ENCODE data around the gene SLC35F5. TPM values are rescaled to one million over a fixed set of nuclear protein-coding genes. Genes with fewer than 3 reads are reported as not detected.

Gene SLC35F5
- polyA plus RNA-seq, 1 donor (not counting 4 experiments of a cell fraction or from before 2014, with no cell fraction given), result 86.5 TPM

DNA sequence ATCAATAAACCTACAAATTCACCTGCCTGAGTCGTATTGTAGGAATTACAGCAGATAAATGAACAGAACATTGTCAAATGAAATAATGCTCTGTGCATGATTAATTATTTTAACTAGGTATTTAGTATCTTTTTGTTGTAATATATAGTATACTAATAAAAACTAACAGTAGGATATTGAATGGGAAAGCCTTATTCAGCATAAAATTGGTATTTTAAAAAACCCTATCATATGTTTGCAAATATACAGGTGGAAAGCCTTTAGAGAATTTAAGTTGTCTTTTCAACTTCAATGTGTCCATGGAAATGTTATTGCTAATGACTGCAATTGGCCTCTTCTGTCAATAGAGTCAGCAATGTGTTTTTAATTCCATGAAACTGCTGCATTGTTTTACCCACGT lies 40.8 kb upstream of the SLC35F5 start:
- no peak for FAIRE-seq
- DNase-seq (ENCODE audit: low read depth, low spot score), result no peak
- H2AFZ ChIP-seq (ENCODE audit: control insufficient read depth, low read length), result no peak overlapping the region
- H3K27me3 ChIP-seq (ENCODE audit: control insufficient read depth, extremely low read depth, insufficient read depth, low read length), result no peaks in the 10 kb centered on the region
- dilution Hi-C loops (cut with MboI; ENCODE audit: extremely low pct_ligation_motif_present, low sequenced_read_pairs), result no loop called here
- H3K27ac ChIP-seq (ENCODE audit: control insufficient read depth, insufficient read depth, low read length), result no peak overlapping the region
- H3K9me1 ChIP-seq (ENCODE audit: control insufficient read depth, extremely low read depth, insufficient read depth, low read length), result no peaks in the 10 kb centered on the region
- no peaks in the 10 kb centered on the region for H3K9me3 ChIP-seq (ENCODE audit: control insufficient read depth, low read depth, low read length)
- H3K4me1 ChIP-seq (ENCODE audit: control insufficient read depth, extremely low read depth, insufficient read depth, low read length), result no peaks in the 10 kb centered on the region
- H3K4me3 ChIP-seq (ENCODE audit: control insufficient read depth in 2 of 3, extremely low read depth in 1 of 3, insufficient read depth in 2 of 3, low read depth in 1 of 3, low read length in 3 of 3), result no peak overlapping the region
- TF ChIP-seq, protein P1, sequence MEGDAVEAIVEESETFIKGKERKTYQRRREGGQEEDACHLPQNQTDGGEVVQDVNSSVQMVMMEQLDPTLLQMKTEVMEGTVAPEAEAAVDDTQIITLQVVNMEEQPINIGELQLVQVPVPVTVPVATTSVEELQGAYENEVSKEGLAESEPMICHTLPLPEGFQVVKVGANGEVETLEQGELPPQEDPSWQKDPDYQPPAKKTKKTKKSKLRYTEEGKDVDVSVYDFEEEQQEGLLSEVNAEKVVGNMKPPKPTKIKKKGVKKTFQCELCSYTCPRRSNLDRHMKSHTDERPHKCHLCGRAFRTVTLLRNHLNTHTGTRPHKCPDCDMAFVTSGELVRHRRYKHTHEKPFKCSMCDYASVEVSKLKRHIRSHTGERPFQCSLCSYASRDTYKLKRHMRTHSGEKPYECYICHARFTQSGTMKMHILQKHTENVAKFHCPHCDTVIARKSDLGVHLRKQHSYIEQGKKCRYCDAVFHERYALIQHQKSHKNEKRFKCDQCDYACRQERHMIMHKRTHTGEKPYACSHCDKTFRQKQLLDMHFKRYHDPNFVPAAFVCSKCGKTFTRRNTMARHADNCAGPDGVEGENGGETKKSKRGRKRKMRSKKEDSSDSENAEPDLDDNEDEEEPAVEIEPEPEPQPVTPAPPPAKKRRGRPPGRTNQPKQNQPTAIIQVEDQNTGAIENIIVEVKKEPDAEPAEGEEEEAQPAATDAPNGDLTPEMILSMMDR (optimal IDR thresholded peaks at IDR 0.05 in 1 of 3, IDR thresholded peaks at IDR 0.05 in 1 of 3, conservative IDR thresholded peaks at IDR 0.05 in 1 of 3; ENCODE audit: extremely low read depth in 1 of 3, insufficient read depth in 2 of 3, low read length in 3 of 3), result no peak
- no peak for TF ChIP-seq EZH2 (IDR thresholded peaks at IDR 0.05; ENCODE audit: low read length)
- H3K4me2 ChIP-seq (ENCODE audit: control insufficient read depth, extremely low read depth, insufficient read depth, low read depth, low read length), result no peak overlapping the region
- no peaks in the 10 kb centered on the region for H3K79me2 ChIP-seq (ENCODE audit: control insufficient read depth, insufficient read depth, low read length)
- H3K36me3 ChIP-seq (ENCODE audit: control insufficient read depth in 2 of 2, extremely low read depth in 1 of 2, insufficient read depth in 2 of 2, low read length in 2 of 2), result no peaks in the 10 kb centered on the region
- no peak overlapping the region for H3K9ac ChIP-seq (ENCODE audit: control insufficient read depth, extremely low read depth, insufficient read depth, low read length)
- H4K20me1 ChIP-seq (ENCODE audit: control insufficient read depth, extremely low read depth, insufficient read depth, low read length), result no peaks in the 10 kb centered on the region

DNA sequence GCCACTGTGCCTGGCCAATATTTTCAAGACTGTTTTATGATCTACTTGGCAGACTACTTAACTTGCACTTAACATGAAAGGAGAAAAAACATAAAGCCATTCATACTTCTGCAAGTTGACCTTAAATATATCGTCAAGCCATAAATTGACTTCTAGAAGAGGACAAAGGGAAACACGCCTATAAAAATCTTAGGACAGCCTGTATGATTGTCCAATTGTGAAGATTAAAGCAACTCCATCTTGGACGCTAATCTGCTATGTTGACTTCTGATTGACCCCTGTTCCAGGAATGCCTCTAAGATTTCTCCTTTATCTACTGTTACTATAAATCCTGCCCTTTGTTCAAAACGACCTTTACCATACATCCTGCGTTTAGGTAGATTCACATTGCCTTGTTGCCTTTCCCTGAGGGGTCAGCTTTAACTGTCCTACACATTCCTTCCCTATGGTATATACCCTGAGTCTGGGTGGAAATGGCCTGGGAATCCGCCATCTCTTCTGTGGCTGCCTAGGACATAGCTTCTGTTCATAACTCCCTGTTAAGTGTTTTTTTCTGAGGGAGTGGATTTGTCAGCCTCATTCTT lies 40.2 kb upstream of the SLC35F5 start:
- H4K20me1 ChIP-seq (ENCODE audit: control insufficient read depth, extremely low read depth, insufficient read depth, low read length), result no peaks in the 10 kb centered on the region
- no peak overlapping the region for H3K4me2 ChIP-seq (ENCODE audit: control insufficient read depth, extremely low read depth, insufficient read depth, low read depth, low read length)
- no peaks in the 10 kb centered on the region for H3K9me1 ChIP-seq (ENCODE audit: control insufficient read depth, extremely low read depth, insufficient read depth, low read length)
- no peaks in the 10 kb centered on the region for H3K36me3 ChIP-seq (ENCODE audit: control insufficient read depth in 2 of 2, extremely low read depth in 1 of 2, insufficient read depth in 2 of 2, low read length in 2 of 2)
- H3K27me3 ChIP-seq (ENCODE audit: control insufficient read depth, extremely low read depth, insufficient read depth, low read length), result no peaks in the 10 kb centered on the region
- H3K9ac ChIP-seq (ENCODE audit: control insufficient read depth, extremely low read depth, insufficient read depth, low read length), result no peak overlapping the region
- DNase-seq (ENCODE audit: low read depth, low spot score) (no peak), FAIRE-seq (no peak)
- H3K27ac ChIP-seq (ENCODE audit: control insufficient read depth, insufficient read depth, low read length), result no peak overlapping the region
- no peak overlapping the region for H2AFZ ChIP-seq (ENCODE audit: control insufficient read depth, low read length)
- H3K4me3 ChIP-seq (ENCODE audit: control insufficient read depth in 2 of 3, extremely low read depth in 1 of 3, insufficient read depth in 2 of 3, low read depth in 1 of 3, low read length in 3 of 3), result no peak overlapping the region
- no peaks in the 10 kb centered on the region for H3K9me3 ChIP-seq (ENCODE audit: control insufficient read depth, low read depth, low read length)
- TF ChIP-seq EZH2 (IDR thresholded peaks at IDR 0.05; ENCODE audit: low read length), result no peak
- TF ChIP-seq, protein P1 (optimal IDR thresholded peaks at IDR 0.05 in 1 of 3, IDR thresholded peaks at IDR 0.05 in 1 of 3, conservative IDR thresholded peaks at IDR 0.05 in 1 of 3; ENCODE audit: extremely low read depth in 1 of 3, insufficient read depth in 2 of 3, low read length in 3 of 3), result no peak
- no peaks in the 10 kb centered on the region for H3K79me2 ChIP-seq (ENCODE audit: control insufficient read depth, insufficient read depth, low read length)
- no peaks in the 10 kb centered on the region for H3K4me1 ChIP-seq (ENCODE audit: control insufficient read depth, extremely low read depth, insufficient read depth, low read length)
- dilution Hi-C loops (cut with MboI; ENCODE audit: extremely low pct_ligation_motif_present, low sequenced_read_pairs), result no loop called here
